Upper lobe of left lung (tissue), 4 donors: ENCODE data around the gene ARMH2.

Experiments used
- EP300 ChIP-seq, 4 donors: sonication (generic); formaldehyde crosslinking; IDR thresholded peaks; one replicate each; pipeline ENCODE4 v1.5.1; 2017; ENCODE audit warnings: antibody characterized with exemption in 4 of 4, control low read depth in 2 of 4
- POLR2A ChIP-seq, 4 donors: fragments of 450-650 bp; IDR thresholded peaks; one replicate each; pipeline ENCODE4 v1.5.1; 2016 to 2017; ENCODE audit warnings: antibody characterized with exemption in 4 of 4, mild to moderate bottlenecking in 2 of 4
- TF ChIP-seq, protein P1 (sequence below), 6 experiments: fragments of 450-650 bp in 4 of 6; fragments of 200-600 bp in 2 of 6; sonication (generic) in 2 of 6; IDR thresholded peaks; one replicate each; pipeline ENCODE4 v1.5.1; 2016 to 2019; ENCODE audit warnings: antibody characterized with exemption in 6 of 6

DNA sequence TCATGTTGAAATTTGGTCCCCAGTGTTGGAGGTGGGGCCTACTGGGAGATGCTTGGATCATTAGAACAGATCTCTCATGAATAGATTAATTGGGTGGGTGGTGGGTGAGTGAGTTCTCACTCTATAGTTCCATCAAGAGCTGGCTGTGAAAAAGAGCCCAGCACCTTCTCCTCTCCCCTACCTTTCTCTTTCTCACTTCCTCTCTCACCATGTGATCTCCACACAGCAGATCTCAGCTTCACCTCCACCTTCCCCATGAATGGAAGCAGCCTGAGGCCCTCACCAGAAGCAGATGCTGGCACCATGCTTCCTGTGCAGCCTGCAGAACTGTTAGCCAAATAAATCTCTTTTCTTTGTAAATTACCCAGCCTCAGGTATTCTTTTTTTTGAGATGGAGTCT is 36.9 kb downstream of the ARMH2 start:
- TF ChIP-seq EP300 (IDR thresholded peaks at IDR 0.05) (no peak), POLR2A (IDR thresholded peaks at IDR 0.05) (no peak)
- TF ChIP-seq, protein P1, sequence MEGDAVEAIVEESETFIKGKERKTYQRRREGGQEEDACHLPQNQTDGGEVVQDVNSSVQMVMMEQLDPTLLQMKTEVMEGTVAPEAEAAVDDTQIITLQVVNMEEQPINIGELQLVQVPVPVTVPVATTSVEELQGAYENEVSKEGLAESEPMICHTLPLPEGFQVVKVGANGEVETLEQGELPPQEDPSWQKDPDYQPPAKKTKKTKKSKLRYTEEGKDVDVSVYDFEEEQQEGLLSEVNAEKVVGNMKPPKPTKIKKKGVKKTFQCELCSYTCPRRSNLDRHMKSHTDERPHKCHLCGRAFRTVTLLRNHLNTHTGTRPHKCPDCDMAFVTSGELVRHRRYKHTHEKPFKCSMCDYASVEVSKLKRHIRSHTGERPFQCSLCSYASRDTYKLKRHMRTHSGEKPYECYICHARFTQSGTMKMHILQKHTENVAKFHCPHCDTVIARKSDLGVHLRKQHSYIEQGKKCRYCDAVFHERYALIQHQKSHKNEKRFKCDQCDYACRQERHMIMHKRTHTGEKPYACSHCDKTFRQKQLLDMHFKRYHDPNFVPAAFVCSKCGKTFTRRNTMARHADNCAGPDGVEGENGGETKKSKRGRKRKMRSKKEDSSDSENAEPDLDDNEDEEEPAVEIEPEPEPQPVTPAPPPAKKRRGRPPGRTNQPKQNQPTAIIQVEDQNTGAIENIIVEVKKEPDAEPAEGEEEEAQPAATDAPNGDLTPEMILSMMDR (IDR thresholded peaks at IDR 0.05), result no peak
